Esophagus squamous epithelium (tissue), 5 donors: ENCODE results near the gene RITA1. TPM values are rescaled to one million over a fixed set of nuclear protein-coding genes. Genes with fewer than 3 reads are reported as not detected.

Experiments
- DNase-seq: peaks from one replicate; lab custom pipeline; 2025; lab: John Stamatoyannopoulos, UW
- H3K27ac ChIP-seq, 4 donors: fragments of 200-600 bp; sonication (generic); one replicate each; pipeline ENCODE4 v1.5.1; 2016 to 2019; ENCODE audit warnings: mild to moderate bottlenecking in 1 of 4
- H3K27me3 ChIP-seq, 4 donors: fragments of 200-600 bp; sonication (generic); 1 replicate in 3 of 4; 2 replicates in 1 of 4; pipeline versions ENCODE4 v1.5.1 to v1.6.0; 2017 to 2021; ENCODE audit warnings: antibody characterized with exemption in 1 of 4
- H3K36me3 ChIP-seq, 3 donors: fragments of 200-600 bp; sonication (generic); one replicate each; pipeline ENCODE4 v1.5.1; 2016 to 2019
- H3K4me1 ChIP-seq, 3 donors: fragments of 200-600 bp; sonication (generic); one replicate each; pipeline ENCODE4 v1.5.1; 2017 to 2019
- H3K4me3 ChIP-seq, 4 donors: fragments of 200-600 bp; sonication (generic); 1 replicate in 3 of 4; 2 replicates in 1 of 4; pipeline ENCODE4 v1.5.1; 2016 to 2019; ENCODE audit warnings: mild to moderate bottlenecking in 2 of 4, moderate library complexity in 1 of 4
- H3K9me3 ChIP-seq, 3 donors: fragments of 200-600 bp; sonication (generic); one replicate each; pipeline ENCODE4 v1.5.1; 2016 to 2019
- POLR2A ChIP-seq, 4 donors: fragments of 450-650 bp; IDR thresholded peaks; one replicate each; pipeline ENCODE4 v1.6.1; 2017; ENCODE audit warnings: antibody characterized with exemption in 4 of 4, mild to moderate bottlenecking in 4 of 4, moderate library complexity in 3 of 4
- WGBS, 2 donors: methylation state at CpG; one replicate each; pipeline ENCODE4 v1.1.5; 2018; 5-methylcytosine and 5-hydroxymethylcytosine counted together
- intact Hi-C: fragments of 100-400 bp; cut with DNase I; formaldehyde crosslinking; loops from one replicate; pipeline ENCODE4 v1.15.0; 2022
- total RNA-seq, 4 donors: library from RNA; depleted of rRNA; stranded (reverse); fragments of >200 nt; gene quantifications; one replicate each; pipeline ENCODE4 v1.1.0, GENCODE V29; 2016
- TF ChIP-seq, protein P1 (sequence below), 6 experiments: fragments of 450-650 bp in 4 of 6; fragments of 200-600 bp in 2 of 6; sonication (generic) in 2 of 6; IDR thresholded peaks; one replicate each; pipeline ENCODE4 v1.5.1; 2016 to 2019; ENCODE audit warnings: antibody characterized with exemption in 6 of 6, mild to moderate bottlenecking in 4 of 6, moderate library complexity in 4 of 6
- donor health status: DM: yes; HTN: yes; CAD: no.

RITA1 gene
- total RNA-seq, 4 donors from 2014 or later: 17.0 to 30.0 (median 20.3) TPM

DNA sequence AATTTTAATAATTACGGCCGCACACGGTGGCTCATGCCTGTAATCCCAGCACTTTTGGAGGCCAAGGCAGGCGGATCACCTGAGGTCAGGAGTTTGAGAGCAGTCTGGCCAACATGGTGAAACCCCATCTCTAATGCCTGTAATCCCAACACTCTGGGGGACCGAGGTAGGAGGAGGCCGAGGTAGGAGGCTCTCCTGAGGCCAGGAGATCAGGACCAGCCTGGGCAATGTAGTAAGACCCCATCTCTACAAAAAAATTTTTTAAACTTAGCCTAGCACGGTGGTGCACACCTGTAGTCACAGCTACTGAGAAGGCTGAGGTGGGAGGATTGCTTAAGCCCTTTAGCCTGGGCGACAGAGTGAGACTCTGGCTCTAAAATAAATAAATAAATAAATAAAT, 41.6 kb upstream of the RITA1 start:
- intact Hi-C loops: no loop called here
- TF ChIP-seq POLR2A (IDR thresholded peaks at IDR 0.05): no peak
- TF ChIP-seq, protein P1, sequence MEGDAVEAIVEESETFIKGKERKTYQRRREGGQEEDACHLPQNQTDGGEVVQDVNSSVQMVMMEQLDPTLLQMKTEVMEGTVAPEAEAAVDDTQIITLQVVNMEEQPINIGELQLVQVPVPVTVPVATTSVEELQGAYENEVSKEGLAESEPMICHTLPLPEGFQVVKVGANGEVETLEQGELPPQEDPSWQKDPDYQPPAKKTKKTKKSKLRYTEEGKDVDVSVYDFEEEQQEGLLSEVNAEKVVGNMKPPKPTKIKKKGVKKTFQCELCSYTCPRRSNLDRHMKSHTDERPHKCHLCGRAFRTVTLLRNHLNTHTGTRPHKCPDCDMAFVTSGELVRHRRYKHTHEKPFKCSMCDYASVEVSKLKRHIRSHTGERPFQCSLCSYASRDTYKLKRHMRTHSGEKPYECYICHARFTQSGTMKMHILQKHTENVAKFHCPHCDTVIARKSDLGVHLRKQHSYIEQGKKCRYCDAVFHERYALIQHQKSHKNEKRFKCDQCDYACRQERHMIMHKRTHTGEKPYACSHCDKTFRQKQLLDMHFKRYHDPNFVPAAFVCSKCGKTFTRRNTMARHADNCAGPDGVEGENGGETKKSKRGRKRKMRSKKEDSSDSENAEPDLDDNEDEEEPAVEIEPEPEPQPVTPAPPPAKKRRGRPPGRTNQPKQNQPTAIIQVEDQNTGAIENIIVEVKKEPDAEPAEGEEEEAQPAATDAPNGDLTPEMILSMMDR (IDR thresholded peaks at IDR 0.05): no peak
- Histone ChIP-seq H3K4me1 (peaks cover 0 to 11% (median 0%) of the 10 kb centered on the region in 3 donors), H3K27ac (no peak overlapping the region), H3K9me3 (no peaks in the 10 kb centered on the region), H3K36me3 (no peaks in the 10 kb centered on the region), H3K4me3 (no peak overlapping the region), H3K27me3 (peaks cover 0 to 3% (median 0%) of the 10 kb centered on the region in 4 donors)
- 87 to 88% methylated on average over 6 to 8 of the region's 8 CpGs for WGBS, 2 donors
- no peak for DNase-seq

DNA sequence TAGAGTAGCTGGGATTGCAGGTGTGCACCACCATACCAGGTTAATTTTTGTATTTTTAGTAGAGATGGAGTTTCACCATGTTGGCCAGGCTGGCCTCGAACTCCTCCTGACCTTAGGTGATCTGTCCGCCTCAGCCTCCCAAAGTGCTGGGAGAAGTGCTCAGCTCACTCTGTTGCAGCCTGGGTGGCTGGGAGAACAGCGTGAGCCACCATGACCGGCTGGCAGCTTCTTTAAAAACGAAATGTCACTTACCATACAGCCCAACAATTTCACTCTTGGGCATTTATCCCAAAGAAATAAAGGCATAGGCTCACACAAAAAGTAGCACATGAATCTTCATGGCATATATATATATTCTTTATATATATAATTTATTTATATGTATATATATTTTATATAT, 40.7 kb upstream of the RITA1 start:
- TF ChIP-seq, protein P1 (IDR thresholded peaks at IDR 0.05): no peak
- TF ChIP-seq POLR2A (IDR thresholded peaks at IDR 0.05): no peak
- intact Hi-C loops: no loop called here
- peaks cover 0 to 20% (median 6%) of the 10 kb centered on the region in 3 donors for H3K4me1 ChIP-seq
- peaks cover 0 to 3% (median 0%) of the 10 kb centered on the region in 4 donors for H3K27me3 ChIP-seq
- WGBS, 2 donors: 65 to 77% methylated on average over 5 of the region's 5 CpGs
- no peaks in the 10 kb centered on the region for H3K9me3 ChIP-seq
- DNase-seq: no peak
- H3K27ac ChIP-seq: no peak overlapping the region
- H3K4me3 ChIP-seq: no peak overlapping the region
- no peaks in the 10 kb centered on the region for H3K36me3 ChIP-seq

DNA sequence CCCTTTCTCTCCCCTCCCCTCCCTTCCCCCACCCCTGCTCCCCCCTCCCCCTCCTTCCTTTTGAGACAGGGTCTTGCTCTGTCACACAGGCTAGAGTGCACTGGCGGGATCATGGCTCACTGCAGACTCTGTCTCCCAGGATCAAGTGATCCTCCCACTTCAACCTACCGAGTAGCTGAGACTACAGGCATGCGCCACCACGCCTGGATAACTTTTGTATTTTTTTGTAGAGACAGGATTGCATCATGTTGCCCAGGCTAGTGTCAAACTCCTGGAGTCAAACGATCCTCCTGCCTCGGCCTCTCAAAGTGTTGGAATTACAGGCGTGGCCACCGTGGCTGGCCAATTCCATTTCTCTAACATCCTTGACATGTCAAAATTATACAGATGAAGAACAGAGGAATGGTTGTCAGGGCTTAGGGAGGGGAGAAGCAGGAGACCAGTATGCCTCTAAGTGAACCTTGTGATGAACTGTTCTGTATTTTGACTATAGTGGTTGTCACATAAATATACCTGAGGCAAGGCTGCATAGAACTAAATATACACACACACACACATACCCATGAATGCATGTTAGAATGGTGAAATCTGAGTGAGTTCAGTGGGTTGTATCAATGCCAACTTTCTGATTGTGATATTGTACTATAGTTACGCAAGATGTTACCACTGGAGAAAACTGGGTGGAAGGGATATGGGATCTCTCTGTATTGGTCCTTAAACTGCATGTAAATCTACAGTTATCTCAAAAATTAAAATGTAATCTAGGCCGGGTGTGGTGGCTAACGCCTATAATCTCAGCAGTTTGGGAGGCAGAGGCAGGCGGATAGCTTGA, 39.6 kb upstream of the RITA1 start:
- WGBS, 2 donors: 68 to 73% methylated on average over 12 of the region's 12 CpGs

DNA sequence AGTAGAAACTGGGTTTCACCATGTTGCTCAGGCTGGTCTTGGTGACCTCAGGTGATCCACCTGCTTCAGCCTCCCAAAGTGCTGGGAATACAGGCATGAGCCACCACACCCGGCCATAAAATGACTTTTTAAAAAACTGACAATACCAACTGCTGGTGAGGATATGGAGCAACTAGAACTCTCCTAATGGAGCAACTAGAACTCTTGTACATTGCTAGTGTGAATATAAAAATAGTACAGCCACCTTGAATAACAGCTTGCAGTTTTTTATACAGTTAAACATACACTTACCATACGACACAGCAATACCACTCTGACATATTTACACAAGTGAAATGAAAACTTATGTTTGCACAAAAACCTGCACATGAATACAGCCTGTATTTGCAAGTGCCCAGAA, 38.5 kb upstream of the RITA1 start:
- Histone ChIP-seq H3K27me3 (peaks cover 0 to 24% (median 0%) of the 10 kb centered on the region in 4 donors), H3K4me3 (no peak overlapping the region), H3K9me3 (no peaks in the 10 kb centered on the region), H3K4me1 (peaks cover 0 to 19% (median 9%) of the 10 kb centered on the region in 3 donors), H3K36me3 (no peaks in the 10 kb centered on the region), H3K27ac (no peak overlapping the region)
- no peak for TF ChIP-seq POLR2A (IDR thresholded peaks at IDR 0.05)
- TF ChIP-seq, protein P1 (IDR thresholded peaks at IDR 0.05): no peak
- DNase-seq: no peak
- WGBS, 2 donors: 66 to 83% methylated on average over 2 of the region's 2 CpGs
- intact Hi-C loops: no loop called here

More for the DNA sequence above, 39.6 kb upstream of the RITA1 start:
- Histone ChIP-seq H3K27ac (no peak overlapping the region), H3K36me3 (no peaks in the 10 kb centered on the region), H3K9me3 (no peaks in the 10 kb centered on the region), H3K27me3 (peaks cover 0 to 13% (median 0%) of the 10 kb centered on the region in 4 donors), H3K4me3 (no peak overlapping the region), H3K4me1 (peaks cover 0 to 24% (median 9%) of the 10 kb centered on the region in 3 donors)
- intact Hi-C loops: no loop called here
- no peak for TF ChIP-seq POLR2A (IDR thresholded peaks at IDR 0.05)
- TF ChIP-seq, protein P1 (IDR thresholded peaks at IDR 0.05): no peak
- DNase-seq: no peak
